22Rv1 (cell line): ENCODE data around the gene RAB31.

Source experiments
- H3K27ac ChIP-seq: fragments of 450-650 bp; 2 replicates; pipeline ENCODE4 v1.5.1; 2017
- CTCF ChIP-seq: fragments of 450-650 bp; IDR thresholded peaks from 2 replicates; pipeline ENCODE4 v1.5.1; 2017; ENCODE audit warnings: mild to moderate bottlenecking
- ZFX ChIP-seq: fragments of 450-650 bp; IDR thresholded peaks from 2 replicates; pipeline ENCODE4 v1.6.1; 2017; ENCODE audit warnings: antibody characterized with exemption, borderline replicate concordance

Gene RAB31

GRCh38 chr18:9878095-9878494 is 170.0 kb downstream of the RAB31 start:
- H3K27ac ChIP-seq, result no peak overlapping the region
- TF ChIP-seq ZFX (no peak), CTCF (no peak)

- TF ChIP-seq ZFX (no peak), CTCF (no peak)
- no peak overlapping the region for H3K27ac ChIP-seq
Observed at GRCh38 chr18:9878783-9879242, 170.7 kb downstream of the RAB31 start.

- TF ChIP-seq ZFX (no peak), CTCF (no peak)
- H3K27ac ChIP-seq, result no peak overlapping the region
Observed at GRCh38 chr18:9884090-9884489, 176.0 kb downstream of the RAB31 start.

GRCh38 chr18:9884532-9885140 is 176.5 kb downstream of the RAB31 start:
- TF ChIP-seq ZFX (no peak), CTCF (no peak)
- H3K27ac ChIP-seq, result no peak overlapping the region

- no peak for TF ChIP-seq CTCF
- TF ChIP-seq ZFX, result no peak
- H3K27ac ChIP-seq, result no peak within 1 kb of the TSS
Observed at GRCh38 chr18:9885170-9886004, 177.3 kb downstream of the RAB31 start, which contains the start of gene TXNDC2. TSS of gene TXNDC2 (plus strand) at chr18:9885973. CDS start at chr18:9886681, 708 bp downstream.

GRCh38 chr18:9886005-9886348 is 177.9 kb downstream of the RAB31 start:
- TF ChIP-seq CTCF (no peak), ZFX (no peak)
- no peak overlapping the region for H3K27ac ChIP-seq

- no peak for TF ChIP-seq CTCF
- TF ChIP-seq ZFX, result no peak
Observed at GRCh38 chr18:9887992-9888391, 179.9 kb downstream of the RAB31 start.

More at GRCh38 chr18:9887992-9888391, 179.9 kb downstream of the RAB31 start:
- no peak overlapping the region for H3K27ac ChIP-seq
